WERI-Rb-1 (cell line): ENCODE data around the gene HSD11B2.

Experiments
- DNase-seq: peaks from one replicate; pipeline ENCODE4 v3.0.0-alpha.2; 2020
- H3K27ac ChIP-seq: fragments of 250-450 bp; sonication (Bioruptor Pico); 2 replicates; pipeline ENCODE4 v1.5.1; 2020; ENCODE audit warnings: mild to moderate bottlenecking, moderate library complexity
- H3K27me3 ChIP-seq: fragments of 250-450 bp; sonication (Bioruptor Pico); 2 replicates; pipeline ENCODE4 v1.5.1; 2021; ENCODE audit warnings: mild to moderate bottlenecking, low read depth, moderate library complexity; ENCODE audit not compliant: insufficient read depth, severe bottlenecking
- H3K36me3 ChIP-seq: fragments of 250-450 bp; sonication (Bioruptor Pico); 2 replicates; pipeline ENCODE4 v1.5.1; 2020; ENCODE audit warnings: mild to moderate bottlenecking, moderate library complexity
- H3K4me3 ChIP-seq: 2 replicates; pipeline ENCODE4 v1.5.1; 2011; ENCODE audit warnings: low read depth, mild to moderate bottlenecking, control low read depth, low read length
- H3K9me3 ChIP-seq: fragments of 250-450 bp; sonication (Bioruptor Pico); 2 replicates; pipeline ENCODE4 v1.5.1; 2021; ENCODE audit warnings: mild to moderate bottlenecking, moderate library complexity; ENCODE audit not compliant: severe bottlenecking
- TF ChIP-seq, protein P1 (sequence below): IDR thresholded peaks from 2 replicates; pipeline ENCODE4 v1.5.1; 2011; ENCODE audit warnings: low read depth, mild to moderate bottlenecking, control low read depth, inconsistent platforms, low read length

HSD11B2 gene

DNA sequence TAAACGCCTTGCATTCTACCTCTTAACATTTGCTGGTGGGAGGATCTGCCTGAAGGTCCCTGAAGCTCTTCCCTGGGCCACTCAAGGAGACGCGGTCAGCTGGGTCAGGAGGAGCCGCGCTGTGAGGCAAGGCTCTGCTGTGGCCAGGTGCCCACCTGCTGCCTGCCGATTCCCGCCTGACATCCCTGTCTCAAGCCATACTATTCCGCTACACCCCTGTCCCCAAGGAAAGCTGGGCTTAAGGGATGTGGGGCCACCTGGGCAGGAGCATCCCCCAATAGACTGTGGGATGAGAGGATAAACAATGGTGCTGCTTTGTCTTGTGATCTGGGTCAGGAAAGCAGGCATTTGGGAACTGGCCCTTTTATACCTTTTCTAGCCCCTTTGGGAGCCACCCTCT, 42.7 kb upstream of the HSD11B2 start:
- TF ChIP-seq, protein P1, sequence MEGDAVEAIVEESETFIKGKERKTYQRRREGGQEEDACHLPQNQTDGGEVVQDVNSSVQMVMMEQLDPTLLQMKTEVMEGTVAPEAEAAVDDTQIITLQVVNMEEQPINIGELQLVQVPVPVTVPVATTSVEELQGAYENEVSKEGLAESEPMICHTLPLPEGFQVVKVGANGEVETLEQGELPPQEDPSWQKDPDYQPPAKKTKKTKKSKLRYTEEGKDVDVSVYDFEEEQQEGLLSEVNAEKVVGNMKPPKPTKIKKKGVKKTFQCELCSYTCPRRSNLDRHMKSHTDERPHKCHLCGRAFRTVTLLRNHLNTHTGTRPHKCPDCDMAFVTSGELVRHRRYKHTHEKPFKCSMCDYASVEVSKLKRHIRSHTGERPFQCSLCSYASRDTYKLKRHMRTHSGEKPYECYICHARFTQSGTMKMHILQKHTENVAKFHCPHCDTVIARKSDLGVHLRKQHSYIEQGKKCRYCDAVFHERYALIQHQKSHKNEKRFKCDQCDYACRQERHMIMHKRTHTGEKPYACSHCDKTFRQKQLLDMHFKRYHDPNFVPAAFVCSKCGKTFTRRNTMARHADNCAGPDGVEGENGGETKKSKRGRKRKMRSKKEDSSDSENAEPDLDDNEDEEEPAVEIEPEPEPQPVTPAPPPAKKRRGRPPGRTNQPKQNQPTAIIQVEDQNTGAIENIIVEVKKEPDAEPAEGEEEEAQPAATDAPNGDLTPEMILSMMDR = no peak
- no peaks in the 10 kb centered on the region for H3K9me3 ChIP-seq
- H3K36me3 ChIP-seq = no peaks in the 10 kb centered on the region
- no peaks in the 10 kb centered on the region for H3K27me3 ChIP-seq
- DNase-seq = no peak
- no peak overlapping the region for H3K27ac ChIP-seq
- no peak overlapping the region for H3K4me3 ChIP-seq

DNA sequence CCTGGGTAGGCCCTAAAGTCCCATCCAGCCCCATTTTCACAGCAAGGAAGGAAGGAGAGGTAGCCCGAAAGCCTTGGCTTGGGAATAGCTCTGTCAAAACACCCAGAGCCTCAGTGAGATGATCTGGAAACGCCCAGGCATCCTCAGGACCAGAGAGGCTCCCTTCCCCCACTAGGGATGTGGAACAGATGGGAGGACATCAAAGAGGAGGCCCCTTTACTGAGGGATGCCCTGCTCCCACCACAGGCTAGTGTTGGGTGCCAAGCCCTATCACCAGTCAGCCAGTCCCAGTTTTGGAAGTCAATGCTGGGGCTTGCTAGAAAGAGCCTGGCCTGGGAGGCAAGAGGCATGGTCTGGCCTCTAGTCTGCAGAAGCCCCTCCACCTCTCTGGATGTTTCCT, 42.3 kb upstream of the HSD11B2 start:
- TF ChIP-seq, protein P1 = no peak
- H3K27me3 ChIP-seq = no peaks in the 10 kb centered on the region
- H3K9me3 ChIP-seq = no peaks in the 10 kb centered on the region
- no peaks in the 10 kb centered on the region for H3K36me3 ChIP-seq
- no peak for DNase-seq
- H3K27ac ChIP-seq = no peak overlapping the region
- no peak overlapping the region for H3K4me3 ChIP-seq

DNA sequence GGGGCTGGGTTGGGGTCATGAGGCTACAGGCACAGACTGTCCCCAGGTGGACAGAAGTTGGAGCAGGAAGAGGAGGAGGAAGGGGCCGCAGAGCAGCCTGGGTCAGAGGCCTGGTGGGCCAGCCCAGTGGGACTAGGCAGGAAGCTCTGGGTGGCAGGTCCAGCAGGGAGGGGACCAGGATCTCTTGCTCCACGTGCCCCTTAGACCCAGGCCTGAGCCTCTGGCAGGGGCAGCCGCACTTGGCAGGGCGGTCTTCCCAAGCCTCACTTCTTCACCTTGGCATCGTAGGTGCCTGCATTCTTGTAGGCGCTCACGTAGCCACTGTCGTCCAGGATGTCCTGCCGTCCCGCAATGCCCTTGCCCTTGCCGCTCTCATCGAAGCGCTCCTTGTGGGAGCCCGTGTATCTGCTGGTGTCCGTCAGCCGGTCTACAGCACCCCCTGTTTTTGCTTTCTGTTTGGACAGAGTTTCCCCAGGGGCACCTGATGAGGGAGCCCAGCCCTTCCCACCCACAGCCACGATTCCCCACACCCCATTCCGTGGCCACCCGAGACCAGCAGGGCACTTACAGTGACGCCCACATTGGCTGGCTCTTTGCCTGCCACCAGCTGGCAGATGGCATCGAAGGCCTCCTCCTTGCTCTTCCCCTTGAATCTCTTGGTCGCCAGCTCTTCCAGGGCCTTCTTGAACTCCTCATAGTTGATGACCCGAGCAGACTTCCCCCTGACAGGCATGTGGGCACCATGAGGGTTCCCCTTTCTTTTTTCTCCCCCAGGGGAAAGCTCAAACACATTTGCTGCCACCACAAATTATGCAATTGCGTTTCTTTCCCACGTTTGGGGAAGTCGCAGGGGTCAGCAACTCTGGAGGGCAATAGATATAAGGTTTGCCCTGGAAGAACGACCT, 40.8 kb upstream of the HSD11B2 start:
- TF ChIP-seq, protein P1 = no peak
- no peak for DNase-seq
- Histone ChIP-seq H3K36me3 (no peaks in the 10 kb centered on the region), H3K27me3 (no peaks in the 10 kb centered on the region), H3K4me3 (no peak overlapping the region), H3K9me3 (no peaks in the 10 kb centered on the region), H3K27ac (no peak overlapping the region)

DNA sequence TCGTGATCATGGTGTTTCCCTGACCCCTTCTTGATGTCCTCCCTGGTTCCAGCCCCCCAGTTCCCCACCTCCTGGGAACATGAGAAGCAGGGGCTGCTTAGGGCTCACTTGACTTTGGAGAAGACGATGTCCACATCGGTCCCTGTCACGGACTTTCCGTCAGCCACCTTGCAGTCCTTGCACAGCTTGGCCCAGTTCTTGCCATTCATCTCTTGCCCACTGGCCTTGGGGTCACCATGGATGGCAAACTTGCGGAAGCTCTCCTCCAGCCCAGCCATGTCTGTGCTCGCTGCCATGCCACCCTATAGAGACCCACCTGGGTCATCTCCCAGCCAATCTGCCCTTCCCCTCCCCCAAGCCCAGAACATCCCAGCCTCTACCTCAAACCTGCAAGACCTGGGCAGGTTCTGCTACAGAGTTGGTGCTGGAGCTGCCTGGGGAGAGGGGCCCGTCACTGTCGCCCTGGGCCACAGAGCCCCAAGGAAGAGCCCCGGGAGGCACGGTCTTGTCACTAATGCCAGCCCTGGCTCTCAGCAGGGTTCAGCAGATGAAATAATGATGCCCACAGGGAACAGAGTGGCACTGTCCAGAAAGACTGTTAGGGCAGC, 40.0 kb upstream of the HSD11B2 start:
- no peak for DNase-seq
- no peaks in the 10 kb centered on the region for H3K9me3 ChIP-seq
- no peak overlapping the region for H3K27ac ChIP-seq
- H3K4me3 ChIP-seq = no peak overlapping the region
- H3K27me3 ChIP-seq = no peaks in the 10 kb centered on the region
- no peaks in the 10 kb centered on the region for H3K36me3 ChIP-seq
- TF ChIP-seq, protein P1 = no peak

DNA sequence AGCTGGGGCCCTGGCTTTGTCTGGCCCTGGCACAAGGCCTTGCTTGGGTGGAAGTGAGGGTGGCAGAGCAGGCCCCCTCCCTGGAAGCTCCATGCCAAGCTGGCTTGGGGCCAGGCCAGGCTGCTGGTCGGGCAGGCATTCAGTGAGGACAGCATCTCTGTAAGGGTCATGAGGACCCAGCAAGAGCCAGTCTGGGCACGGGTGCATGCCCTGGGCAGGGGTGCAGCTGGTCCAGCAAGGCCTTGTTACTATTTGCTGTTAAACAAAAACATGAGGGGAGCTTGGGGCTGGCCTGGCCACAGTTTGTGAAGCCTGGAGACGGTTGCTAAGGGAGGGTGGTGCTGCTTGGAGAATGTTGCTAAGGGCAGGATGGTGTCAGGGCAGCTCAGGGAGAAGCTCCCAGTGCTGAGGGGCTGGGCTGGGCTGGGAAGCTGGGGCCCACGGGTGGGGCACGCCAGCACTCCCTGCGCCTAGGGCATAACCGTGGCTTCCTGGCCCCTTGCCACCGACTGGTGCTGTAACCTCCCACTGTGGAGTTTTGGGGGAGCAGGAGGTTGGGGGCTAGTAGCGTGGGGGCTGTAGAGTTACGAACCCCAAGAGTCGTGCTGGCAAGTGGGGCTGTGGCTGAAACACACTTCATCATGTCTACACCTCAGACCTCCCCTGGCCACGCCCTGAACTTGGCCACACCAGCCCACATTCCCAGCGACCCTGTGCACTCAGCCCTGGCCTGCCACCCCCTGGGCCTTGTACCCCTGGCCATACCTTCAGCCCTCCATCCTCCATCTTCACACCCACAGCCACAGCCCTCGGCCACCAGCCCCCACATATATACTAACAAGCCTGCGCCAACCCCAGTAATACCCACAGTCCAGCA, 39.3 kb upstream of the HSD11B2 start:
- H3K27me3 ChIP-seq = no peaks in the 10 kb centered on the region
- no peaks in the 10 kb centered on the region for H3K36me3 ChIP-seq
- no peak overlapping the region for H3K27ac ChIP-seq
- no peaks in the 10 kb centered on the region for H3K9me3 ChIP-seq
- DNase-seq = no peak
- no peak overlapping the region for H3K4me3 ChIP-seq
- TF ChIP-seq, protein P1 = no peak
